Activated CD8-positive, alpha-beta memory T cell treated with anti-CD3 and anti-CD28 coated beads, Interleukin-2, amount 50 U/mL, for 48 hours (primary cell): ENCODE measurements around the gene TMC1.
"Not testable (repeated sequence)": the region's sequence is repeated elsewhere in the genome, so short reads cannot be mapped to it uniquely, and the experiment has no call there.

Source experiments
- DNase-seq: peaks from one replicate; pipeline ENCODE4 v3.0.0-alpha.2; 2020

Gene TMC1

DNA sequence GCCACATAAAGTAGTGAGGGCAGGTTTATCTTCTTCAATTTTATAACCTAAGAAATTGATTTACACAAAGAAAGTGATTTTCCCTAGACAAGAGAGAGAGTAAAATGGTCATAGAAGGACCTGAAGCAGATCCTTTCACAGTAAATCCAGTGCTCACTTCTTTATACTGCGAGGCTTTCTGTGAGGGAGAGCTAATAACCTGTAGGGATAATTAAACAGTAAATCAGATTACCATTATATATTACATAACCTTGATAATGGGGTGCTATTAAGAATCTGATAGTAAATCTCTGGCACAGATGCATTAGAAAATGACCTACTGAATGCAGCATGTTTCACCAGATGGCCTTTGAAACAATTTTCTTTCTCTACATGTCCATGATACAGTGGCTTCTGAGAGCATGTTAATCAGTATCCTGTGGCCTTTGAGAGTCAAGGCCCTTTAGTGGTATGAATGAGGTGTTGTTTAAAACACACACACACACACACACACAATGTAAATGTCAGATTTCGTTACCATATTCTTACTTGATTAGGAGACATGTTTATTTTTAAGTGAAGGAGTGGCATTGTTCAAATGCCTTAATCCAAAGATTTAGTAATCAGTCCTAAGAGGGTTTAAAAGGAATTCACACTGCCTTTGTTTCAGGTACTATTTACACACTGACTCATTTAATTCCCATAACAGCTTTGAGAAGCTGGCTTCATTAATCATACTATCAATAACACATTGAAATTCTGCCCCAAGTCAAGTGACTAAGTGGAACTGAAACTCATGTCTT lies 306.7 kb downstream of the TMC1 start:
- no peak for DNase-seq

DNA sequence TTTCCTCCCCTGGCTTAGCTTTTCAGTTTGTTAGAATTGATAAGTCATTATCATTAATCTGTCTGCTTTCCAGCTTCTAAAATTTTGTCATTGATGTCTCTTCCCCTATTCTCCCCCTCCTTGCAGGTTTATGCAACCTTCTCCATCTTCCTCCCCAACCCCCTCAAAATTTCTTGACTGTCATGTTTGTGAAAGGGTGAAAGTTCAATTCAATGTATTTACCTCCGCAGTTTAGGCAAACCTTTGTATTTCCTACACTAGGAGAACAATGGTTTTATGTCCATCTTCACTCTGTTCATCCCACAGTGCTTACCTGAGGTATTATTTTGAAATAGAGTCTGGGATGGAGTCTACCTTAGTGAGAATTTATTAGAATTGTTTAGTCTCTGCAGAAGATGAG lies 313.6 kb downstream of the TMC1 start:
- no peak for DNase-seq

DNA sequence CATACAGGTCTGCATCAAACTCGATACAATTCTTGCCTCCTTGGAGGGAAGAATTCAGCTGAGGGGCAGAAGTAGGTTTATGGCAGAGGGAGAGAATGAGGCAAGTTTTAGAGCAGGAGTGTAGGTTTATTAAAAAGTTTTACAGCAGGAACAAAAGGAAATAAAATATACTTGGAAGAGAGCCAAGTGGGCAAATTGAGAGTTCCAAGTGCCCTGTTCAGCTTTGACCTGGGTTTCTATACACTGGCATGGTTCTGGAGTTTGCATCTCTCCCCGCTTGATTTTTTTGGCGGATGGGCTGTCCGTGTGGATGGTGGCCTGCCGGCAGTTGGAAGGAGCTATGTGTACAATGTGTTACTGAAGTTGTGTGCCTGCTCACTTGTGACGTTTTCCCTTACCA lies 315.4 kb downstream of the TMC1 start:
- no peak for DNase-seq

DNA sequence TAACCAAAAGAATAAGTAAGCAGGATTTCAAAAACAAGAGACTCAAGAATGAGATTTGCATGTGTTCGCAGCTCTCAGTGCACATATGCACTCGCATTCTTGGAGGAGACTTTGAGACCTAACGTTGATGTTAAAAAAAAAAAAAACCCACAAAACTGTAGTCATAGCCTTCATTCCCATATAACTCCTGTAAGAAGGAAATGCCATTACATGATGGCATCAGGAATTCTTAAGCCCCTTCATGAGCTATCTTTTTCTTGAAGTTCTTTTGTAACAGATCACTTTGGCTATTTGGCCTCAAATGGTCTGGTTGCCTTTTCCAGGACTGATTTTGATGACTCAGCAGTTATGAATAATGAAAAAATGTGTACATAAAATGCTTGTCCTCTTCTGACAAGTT lies 317.7 kb downstream of the TMC1 start:
- no peak for DNase-seq

DNA sequence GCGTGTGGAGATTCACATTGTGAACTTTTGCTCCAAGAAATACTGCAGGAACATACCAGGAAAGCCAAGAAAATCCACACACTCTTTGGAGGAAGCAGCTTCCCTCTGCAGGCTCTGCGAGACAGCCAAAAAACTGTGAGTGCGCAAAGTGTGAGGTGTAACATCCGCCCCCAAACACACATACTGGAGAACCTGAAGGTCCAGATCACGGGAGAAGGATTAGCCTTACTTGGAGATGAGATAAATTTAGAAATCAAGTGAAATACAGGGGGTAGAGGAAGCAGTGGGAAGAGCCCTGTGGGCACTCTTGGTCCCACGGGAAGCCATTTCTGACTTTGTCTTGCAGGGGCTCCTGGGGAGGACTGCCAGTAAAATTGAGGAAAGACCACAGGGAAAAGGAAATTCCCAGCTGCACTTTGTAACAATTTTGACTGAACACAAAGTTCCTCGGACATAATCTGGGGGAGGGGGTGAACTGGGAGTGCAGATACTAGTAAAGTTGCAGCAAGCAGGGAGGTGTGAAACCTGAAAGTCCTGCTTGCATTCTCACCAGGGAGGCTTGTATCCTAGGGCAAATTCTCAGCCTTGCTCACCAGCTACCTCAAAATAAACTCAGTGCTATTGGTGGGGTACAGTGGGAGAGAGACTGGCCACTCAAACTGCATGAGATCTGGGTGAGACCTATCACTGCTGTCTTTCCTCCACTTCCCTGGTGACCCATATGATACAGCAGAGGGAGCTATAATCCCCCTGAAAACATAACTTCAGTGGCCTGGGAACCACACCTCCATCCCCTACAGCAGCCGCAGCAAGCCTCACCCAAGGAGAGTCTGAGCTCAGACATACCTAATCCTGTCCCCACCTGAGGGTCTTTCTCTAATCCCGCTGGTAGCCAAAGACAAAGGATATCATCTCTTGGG lies 322.4 kb downstream of the TMC1 start:
- DNase-seq: no peak

DNA sequence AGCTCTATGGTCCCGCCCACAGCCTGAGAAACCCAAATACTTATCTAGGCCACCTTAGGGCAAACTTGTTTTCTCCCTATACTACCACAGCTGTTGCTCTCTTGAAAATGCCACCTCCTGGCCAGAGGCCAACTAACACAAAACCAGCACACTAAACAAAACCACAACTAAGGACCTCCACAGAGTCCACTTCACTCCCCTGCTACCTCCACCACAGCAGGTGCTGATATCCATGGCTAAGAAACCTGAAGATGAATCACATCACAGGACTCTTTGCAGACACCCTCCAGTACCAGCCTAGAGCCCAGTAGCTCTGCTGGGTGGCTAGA lies 323.0 kb downstream of the TMC1 start:
- no peak for DNase-seq

DNA sequence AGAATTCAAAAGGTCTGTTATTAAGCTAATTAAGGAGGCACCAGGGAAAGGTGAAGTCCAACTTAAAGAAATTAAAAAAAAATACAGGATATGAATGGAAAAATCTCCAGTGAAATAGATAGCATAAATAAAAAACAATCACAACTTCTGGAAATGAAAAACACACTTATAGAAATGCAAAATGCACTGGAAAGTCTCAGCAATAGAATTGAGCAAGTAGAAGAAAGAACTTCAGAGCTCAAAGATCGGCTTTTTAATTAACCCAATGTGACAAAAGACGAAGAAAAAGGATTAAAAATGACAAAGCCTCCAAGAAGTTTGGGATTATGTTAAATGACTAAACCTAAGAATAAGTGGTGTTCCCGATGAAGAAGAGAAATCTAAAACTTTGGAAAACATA lies 323.6 kb downstream of the TMC1 start:
- DNase-seq: not testable (repeated sequence)

DNA sequence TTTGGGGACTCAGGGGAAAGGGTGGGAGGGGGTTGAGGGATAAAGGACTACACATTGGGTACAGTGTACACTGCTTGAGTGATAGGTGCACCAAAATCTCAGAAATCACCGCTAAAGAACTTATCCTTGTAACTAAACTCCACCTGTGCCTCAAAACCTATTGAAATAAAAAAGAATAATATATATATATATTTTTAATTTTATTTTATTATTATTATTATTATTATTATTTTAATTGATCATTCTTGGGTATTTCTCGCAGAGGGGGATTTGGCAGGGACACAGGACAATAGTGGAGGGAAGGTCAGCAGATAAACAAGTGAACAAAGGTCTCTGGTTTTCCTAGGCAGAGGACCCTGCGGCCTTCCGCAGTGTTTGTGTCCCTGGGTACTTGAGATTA lies 328.8 kb downstream of the TMC1 start:
- not testable (repeated sequence) for DNase-seq

DNA sequence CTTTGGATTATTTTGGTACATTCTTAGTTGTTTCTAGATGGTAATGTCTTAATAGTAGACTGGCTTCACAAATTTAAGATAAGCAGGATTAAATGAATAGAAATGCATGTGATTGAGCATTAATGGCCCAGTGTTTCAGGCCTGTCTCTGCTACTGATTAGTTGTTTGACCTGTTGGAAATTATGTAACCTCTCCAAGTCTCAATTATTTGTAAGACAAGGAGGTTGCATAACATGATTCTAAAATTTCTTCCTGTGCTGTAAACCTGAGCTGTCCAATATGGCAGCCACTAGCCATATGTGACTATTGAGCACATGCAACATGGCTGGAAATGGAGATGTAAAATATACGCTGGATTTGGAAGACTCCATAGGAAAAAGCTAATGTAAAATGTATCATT lies 333.9 kb downstream of the TMC1 start:
- DNase-seq: no peak

DNA sequence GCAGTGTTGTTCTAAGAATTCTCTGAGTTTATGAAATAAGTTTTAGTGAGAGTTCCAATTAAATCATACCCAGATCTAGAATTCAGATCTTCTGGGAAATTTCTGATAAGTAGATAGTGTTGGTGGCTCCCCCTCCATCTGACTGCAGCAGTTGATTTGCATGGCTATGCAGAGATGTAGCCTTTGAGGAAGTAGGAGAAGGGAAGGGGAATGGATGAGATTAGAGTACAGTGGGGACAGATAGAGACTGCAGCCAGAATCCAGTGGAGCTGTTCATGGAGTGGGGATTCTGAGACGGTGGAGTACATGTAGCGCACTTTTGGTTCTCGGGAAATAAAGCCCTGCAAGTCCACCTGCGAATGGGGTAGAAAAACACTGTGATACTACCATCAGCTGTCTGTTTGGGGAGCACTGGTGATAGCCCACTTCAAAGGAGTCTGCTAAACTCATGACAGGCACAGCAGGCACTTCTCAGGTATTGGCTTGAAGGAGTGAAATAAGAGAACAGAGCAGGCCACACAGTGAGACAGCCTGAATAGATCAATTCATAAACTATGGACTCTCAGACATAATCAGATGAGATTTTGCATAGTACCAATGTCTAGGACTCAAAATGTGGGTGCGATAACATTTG lies 334.6 kb downstream of the TMC1 start:
- no peak for DNase-seq

DNA sequence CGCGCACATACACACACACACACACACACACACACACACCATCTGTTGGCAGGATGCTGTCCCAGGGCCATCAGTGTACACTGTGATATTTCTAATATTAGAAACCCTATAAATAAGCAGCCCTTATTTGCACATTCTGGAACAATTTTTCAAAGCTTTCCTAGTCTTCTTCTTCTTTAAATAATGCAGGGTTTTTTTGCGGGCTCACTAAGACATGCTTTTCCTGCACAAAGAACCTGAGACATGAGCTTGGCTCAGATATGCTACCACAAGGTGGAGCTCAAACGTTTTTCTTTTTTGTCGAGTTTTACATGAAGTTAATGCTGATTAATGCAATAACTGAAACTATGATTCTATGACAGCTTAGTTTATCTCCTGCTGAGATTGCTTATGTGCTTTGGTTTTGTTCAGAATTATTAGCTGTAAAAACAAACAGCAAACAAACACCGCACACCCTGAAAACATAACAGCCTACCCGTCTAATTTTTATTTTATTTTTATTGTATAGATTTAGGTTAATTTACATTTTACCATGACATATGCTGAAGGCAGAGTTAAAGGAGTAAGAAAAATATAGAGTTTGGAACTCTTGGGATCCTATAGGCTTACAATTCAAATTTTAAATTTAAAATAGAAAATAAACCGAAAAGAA lies 335.7 kb downstream of the TMC1 start:
- DNase-seq: no peak

DNA sequence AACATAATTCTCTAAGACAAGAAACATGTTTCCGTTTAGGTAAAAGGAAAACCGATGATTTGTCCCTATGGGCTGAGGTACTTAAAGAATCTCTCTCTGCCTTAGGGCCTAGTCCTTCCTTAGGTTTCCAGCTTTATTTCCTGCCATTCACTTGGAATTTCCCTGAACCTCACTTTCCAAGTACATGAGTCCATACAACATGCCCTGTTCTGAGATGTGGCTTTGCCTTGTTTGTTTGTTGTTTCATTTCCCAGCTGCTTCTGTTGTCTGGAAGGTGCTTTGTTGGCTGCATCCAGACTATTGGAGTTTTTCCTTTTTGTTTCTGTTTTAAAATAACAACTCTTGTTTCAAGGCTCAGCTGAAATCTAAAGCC lies 336.2 kb downstream of the TMC1 start:
- no peak for DNase-seq

DNA sequence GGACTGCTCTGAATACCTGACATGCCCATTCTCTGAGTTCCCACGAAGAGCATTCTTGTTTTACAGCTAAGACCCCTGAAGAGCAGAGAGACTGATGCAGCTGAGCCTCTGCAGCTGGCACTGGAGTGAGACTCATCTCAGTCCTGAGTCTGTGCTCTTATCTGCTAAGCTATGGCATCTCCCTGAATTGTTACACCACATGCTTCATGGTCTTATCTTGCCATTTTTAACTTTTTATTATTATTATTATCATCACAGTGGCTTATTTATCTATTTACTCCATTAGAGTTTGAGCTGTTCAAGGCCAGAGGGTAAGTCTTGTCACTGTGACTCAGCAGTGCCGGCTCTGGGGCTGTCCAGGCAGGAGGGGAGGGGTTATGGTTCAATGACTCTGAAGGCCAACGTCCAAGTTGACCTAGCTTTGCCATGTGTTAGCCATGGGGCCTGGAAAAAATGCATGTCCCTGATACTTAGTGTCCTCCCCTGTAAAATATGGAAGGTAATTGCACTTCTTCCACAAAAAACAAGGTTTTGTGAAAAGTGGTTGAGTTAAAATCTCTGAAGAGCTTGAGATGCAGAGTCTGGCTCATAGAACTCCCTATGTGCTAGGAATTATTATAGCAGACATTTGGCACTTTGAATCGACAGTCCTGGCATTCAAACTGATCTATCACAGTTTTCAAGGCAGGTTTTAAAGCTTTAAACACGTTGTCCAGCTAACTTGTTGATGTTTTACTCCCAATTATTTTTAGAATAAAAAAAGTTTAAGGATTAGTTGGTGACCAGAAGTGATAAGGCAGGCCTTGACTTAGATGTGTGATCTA lies 336.9 kb downstream of the TMC1 start:
- DNase-seq: no peak

DNA sequence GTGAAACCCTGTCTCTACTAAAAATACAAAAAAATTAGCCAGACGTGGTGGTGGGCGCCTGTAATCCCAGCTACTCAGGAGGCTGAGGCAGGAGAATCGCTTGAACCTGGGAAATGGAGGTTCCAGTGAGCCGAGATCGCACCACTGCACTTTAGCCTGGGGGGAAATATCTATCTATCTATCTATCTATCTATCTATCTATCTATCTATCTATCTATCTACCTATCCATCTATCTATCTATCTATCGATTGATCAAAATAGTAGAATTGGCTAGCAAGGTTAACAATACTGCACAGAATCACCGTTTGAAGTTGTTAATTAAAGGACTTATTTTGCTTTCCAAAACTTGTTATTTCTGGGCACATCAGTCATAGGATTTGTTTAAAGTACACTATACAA lies 341.4 kb downstream of the TMC1 start:
- DNase-seq: not testable (repeated sequence)

DNA sequence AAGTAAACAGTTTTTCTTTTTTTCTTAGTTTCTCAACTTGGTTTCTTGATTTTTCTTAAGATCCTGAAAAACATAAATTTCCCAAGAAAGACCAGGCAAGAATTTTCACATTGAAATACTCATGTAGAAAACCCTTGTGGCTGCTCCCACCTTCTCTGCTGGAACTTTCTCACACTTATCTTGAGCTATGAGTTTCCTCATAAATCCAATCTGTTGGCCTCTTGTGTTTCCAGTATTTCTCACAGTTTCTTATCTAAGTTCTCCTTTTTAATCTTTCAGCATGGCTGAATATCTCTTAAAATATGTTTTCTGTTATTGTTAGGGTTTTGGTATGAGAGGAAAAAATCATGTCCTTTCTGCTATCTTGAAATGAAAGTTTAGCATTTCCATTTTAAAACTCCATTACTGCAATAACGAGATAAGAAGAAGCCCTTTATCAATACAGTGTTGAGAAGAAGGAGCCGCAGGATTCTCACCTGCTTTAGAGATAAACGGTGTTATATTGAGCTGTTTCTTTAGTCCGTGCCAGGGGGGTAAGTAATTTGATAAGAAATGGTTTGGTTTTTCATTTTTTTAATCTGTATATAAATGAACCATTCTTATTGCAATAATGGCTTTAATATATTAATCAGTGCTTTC lies 342.2 kb downstream of the TMC1 start:
- no peak for DNase-seq

DNA sequence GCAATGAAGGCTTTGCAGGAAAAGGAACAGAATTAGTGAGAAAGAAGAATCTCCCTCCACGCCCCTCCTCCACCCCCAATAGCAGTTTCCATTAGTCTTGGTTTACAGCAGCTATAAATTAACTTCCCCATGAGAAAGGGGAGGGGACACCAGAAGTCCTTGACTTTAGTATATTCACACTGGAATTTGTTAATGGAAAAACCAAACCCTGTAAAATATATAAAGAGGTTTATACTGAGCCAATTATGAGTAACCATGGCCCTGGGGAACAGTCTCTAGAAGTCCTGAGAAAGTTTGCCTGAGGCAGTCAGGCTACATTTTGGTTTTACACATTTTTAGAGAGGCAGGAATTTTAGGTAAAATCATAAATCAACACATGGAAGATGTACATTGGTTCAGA lies 342.9 kb downstream of the TMC1 start:
- no peak for DNase-seq

DNA sequence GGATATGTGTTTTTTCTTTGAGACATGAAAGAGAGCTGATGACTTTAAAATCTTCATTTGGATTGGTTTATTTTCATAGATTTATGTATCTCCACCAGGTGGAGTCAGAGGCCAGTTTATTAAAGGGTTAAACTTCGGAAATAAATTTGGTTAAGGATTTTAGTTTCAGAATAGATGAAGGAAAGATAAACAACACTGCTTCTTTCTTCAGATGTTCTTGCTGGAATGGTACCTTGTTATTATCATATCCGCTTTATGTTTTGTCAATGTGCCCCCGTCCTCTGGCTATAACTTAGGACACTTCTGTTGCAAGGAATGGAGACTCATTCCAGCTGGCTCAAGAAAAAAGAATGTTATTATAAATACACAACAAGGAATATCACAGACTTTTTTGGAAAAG lies 350.3 kb downstream of the TMC1 start:
- DNase-seq: no peak

DNA sequence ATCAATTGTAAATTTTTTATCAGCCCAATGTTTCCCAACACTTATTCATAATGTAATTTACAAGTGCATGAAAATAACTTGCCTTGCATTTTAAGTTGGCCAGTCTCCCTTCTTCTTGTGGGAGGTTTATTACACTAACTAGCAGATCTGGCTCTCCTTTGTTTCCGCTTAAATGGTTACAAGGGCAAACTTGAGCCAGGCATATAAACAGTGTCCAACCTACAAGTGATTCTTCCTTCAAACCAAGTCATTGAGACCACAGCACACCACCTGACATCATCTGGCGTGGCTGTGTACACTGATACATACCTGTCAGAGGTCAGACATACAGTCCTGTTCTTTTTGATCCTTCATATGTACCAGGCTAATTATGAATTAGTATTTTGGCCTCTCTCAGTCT lies 351.3 kb downstream of the TMC1 start:
- DNase-seq: no peak

DNA sequence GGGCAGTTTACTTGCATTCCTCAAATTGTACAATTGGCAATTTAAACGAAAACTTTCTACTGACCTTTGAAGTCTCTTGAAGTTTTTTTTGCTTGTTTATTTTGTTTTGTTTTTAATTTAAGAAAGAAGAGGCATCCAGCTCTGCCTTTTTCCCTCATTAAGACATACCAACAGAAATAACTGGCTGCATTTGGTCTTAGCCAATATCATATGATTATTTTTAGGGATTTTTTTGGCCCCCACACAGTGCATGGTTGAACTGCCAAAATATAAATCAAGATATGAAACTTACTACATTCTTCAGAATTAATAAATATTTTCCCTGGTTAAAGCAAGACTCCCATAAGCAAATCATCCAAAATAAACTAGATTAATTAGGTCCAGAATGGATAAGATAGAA lies 352.0 kb downstream of the TMC1 start:
- no peak for DNase-seq

DNA sequence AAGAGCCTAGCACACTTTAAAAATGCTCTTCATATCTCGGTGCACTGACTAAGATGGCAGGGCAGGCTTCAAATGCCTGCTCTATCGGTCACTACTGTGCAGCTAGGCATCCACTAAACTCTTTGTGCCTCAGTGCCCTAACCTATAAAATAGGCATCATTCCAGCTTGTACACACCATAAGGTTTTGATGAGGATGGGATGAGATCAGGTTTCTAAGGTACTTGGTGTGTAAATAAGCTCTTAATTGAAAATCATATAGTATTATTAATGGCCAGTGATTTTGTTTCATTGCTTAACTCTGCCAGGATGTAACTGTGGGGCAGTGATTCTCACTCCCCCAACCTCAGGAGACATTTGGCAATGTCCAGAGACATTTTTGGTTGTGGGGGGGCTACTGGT lies 352.9 kb downstream of the TMC1 start:
- no peak for DNase-seq

DNA sequence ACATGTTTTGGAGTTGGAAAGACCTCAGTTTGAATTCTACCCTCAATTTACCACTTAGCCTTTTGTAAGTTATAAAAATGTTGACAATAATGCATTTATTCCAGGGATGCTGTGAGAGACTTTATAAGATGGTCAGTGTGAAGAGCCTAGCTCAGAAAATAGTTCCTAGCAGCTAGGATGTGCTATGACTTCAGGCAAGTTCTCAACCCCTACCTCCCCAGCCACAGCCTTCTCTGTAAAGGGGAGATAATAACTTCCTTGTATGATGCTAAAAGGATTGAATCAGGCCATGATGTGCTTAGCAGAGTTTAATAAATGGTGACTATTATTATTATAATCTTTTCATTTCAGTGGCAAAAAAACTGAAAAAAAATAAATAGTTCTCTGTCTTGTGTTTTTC lies 353.8 kb downstream of the TMC1 start:
- no peak for DNase-seq

DNA sequence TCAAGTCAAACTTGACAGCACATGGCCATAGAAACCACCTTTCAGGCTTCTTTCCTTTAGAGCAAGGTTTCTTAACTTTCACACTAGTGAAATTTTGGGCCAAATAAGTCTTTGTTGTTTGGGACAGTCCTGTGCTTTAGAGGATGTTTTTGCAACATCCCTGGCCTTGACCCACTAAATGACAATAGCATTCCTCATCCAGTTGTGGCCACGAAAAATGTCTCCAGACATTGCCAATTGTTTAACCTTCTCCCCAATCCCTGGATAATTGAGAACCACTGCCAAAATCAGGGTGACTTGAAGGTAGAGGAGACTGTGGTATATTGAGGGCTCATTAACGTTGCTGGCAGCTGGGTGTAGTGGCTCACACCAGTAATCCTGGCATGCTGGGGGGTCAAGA lies 359.4 kb downstream of the TMC1 start:
- DNase-seq: no peak
